Measurements from ENCODE around the gene SLU7. TPM values are rescaled to one million over a fixed set of nuclear protein-coding genes. Genes with fewer than 3 reads are reported as not detected.

Gene SLU7
- total and polyA plus RNA-seq, 7 donors, result 22.4 to 80.3 (median 44.4) TPM

GRCh38 chr5:160423099-160423498 is 4.2 kb upstream of the SLU7 start:
- no peak overlapping the region for H3K27ac ChIP-seq
- no peak overlapping the region for H3K4me3 ChIP-seq
- no peaks in the 10 kb centered on the region for H3K36me3 ChIP-seq
- H3K9me3 ChIP-seq, result no peaks in the 10 kb centered on the region
- no peak for DNase-seq
- WGBS, 2 donors, result 42 to 53% methylated on average over 2 of the region's 2 CpGs
- peaks cover 0 to 19% (median 12%) of the 10 kb centered on the region in 4 donors for H3K4me1 ChIP-seq
- H3K27me3 ChIP-seq, result no peaks in the 10 kb centered on the region
- intact Hi-C loops (cut with DNase I), result no loop called here
- TF ChIP-seq EP300 (IDR thresholded peaks at IDR 0.05), result no peak
- TF ChIP-seq CTCF (IDR thresholded peaks at IDR 0.05), result no peak
- TF ChIP-seq POLR2AphosphoS5 (IDR thresholded peaks at IDR 0.05), result no peak
- no peak for TF ChIP-seq POLR2A (IDR thresholded peaks at IDR 0.05)

DNA sequence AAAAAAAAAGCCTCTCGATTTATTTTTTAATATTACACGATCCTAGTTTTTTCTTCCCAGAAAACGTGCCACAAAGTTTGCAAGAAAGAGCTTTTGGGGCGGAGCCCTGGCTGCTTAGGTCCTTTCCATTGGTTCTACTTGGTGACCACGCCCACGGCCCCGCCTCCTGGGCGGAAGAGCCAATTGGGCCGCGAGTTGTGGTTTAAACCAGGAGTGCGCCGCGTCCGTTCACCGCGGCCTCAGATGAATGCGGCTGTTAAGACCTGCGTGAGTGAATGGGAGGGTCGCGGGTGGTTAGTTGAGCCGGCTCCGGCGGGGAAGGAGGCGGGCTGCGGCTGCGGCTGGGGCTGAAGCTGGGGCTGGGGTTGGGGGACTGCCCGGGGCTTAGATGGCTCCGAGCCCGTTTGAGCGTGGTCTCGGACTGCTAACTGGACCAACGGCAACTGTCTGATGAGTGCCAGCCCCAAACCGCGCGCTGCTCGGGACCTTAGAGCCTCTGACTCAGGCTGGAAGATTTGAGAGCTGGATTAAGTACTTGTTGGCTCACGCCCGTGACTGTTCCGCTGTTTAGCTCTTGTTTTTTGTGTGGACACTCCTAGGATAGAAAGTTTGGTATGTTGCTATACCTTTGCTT is 2.9 kb upstream of the SLU7 start, which contains the start of gene PTTG1:
PTTG1 (plus strand) TSS at position 231 of the 634 bp plus-strand sequence. CDS start 458 bp downstream, outside the sequence.
- H3K9me3 ChIP-seq, result no peaks in the 10 kb centered on the region
- peak within 1 kb of the TSS; percentile 57 to 74 (median 60) for H3K4me3 ChIP-seq
- intact Hi-C loops (cut with DNase I), result no loop called here
- H3K4me1 ChIP-seq, result peaks cover 0 to 33% (median 26%) of the 10 kb centered on the region in 4 donors
- 0 to 1% methylated on average over 39 of the region's 39 CpGs for WGBS, 2 donors
- H3K36me3 ChIP-seq, result no peaks in the 10 kb centered on the region
- TF ChIP-seq POLR2AphosphoS5 (IDR thresholded peaks at IDR 0.05), result peak in 2 of 4 donors; percentile 11 to 86
- TF ChIP-seq CTCF (IDR thresholded peaks at IDR 0.05), result no peak
- H3K27me3 ChIP-seq, result no peaks in the 10 kb centered on the region
- peak within 1 kb of the TSS; percentile 76 to 83 (median 82) for H3K27ac ChIP-seq
- DNase-seq, result peak; percentile 97

DNA sequence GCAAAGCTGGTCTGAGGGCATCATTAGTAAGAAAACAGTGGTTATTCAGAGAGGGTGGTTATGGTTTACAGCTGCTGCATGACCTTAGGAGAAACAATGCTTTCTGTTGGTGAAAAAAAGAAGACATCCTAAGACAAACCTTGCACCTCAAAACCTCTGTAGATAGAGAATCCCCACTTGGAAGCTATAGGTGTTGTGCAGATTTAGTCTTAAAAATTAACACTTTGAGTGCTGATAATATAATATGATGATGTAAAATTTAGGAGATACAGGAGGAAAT is 1.4 kb upstream of the SLU7 start:
- H3K27me3 ChIP-seq, result no peaks in the 10 kb centered on the region
- H3K4me3 ChIP-seq, result no peak overlapping the region
- peaks cover 0 to under 1% (median 0%) of the 10 kb centered on the region in 4 donors for H3K36me3 ChIP-seq
- no peak for DNase-seq
- peak overlapping the region in 2 of 4 donors; percentile 89 to 90 for H3K27ac ChIP-seq
- no peaks in the 10 kb centered on the region for H3K9me3 ChIP-seq
- intact Hi-C loops (cut with DNase I), result no loop called here
- H3K4me1 ChIP-seq, result peaks cover 0 to 40% (median 32%) of the 10 kb centered on the region in 4 donors
- no peak for TF ChIP-seq EP300 (IDR thresholded peaks at IDR 0.05)
- TF ChIP-seq POLR2AphosphoS5 (IDR thresholded peaks at IDR 0.05), result no peak
- TF ChIP-seq POLR2A (IDR thresholded peaks at IDR 0.05), result no peak
- no peak for TF ChIP-seq CTCF (IDR thresholded peaks at IDR 0.05)

DNA sequence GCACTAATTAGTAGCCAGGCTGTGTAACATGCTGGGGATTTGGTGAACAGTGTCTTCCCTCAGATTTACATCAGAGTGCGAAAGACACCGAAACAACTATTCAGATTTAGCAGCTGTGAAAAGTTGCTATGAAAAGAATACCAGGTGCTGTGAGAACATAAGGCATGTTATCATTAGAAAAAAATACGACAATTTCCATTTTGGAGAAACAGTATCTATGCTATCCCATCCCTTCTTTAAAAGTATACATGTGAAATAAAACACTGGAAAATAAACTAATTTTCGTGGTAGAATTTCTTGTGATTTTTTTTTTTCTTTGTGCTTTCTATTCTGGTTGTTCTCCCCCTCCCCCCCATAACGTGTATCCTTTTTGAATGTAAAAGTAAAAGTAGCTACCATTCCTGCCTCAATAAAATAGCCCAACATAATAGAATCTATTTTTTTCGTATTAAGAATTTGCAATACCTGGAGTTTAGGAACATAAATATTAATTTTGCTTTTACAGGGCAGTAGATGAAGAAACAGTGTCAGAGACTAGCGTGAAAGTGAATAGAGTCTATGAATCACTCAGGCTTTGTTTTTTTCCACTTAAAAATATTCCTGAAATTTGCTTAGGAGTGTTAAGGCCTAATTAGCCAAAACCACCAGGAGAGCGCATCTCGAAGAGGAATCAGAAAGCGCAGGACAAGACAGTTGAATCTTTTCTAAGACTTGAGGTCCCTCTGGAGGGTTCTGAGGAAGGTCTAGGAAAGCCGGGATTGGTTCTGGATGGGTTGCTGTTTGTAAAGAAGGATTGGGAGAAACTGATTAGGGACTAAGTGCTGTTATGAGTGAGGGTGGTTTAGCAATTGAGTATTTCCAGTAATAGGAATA is 813 bp upstream of the SLU7 start:
- intact Hi-C loops (cut with DNase I), result loop anchor here (5.0 kb wide), 1 partner anchor 302 kb away; the partner anchor contains the start of gene PWWP2A
- peak overlapping the region; percentile 88 to 90 (median 88) for H3K27ac ChIP-seq
- WGBS, 2 donors, result 39 to 42% methylated on average over 11 of the region's 11 CpGs

More for the DNA sequence above, 813 bp upstream of the SLU7 start:
- TF ChIP-seq EP300 (IDR thresholded peaks at IDR 0.05) (no peak), CTCF (IDR thresholded peaks at IDR 0.05) (no peak), POLR2AphosphoS5 (IDR thresholded peaks at IDR 0.05) (no peak), POLR2A (IDR thresholded peaks at IDR 0.05) (no peak)
- no peaks in the 10 kb centered on the region for H3K27me3 ChIP-seq
- H3K4me3 ChIP-seq, result peak overlapping the region; percentile 76 to 91 (median 88)
- DNase-seq, result no peak
- peaks cover 0 to 6% (median 0%) of the 10 kb centered on the region in 4 donors for H3K36me3 ChIP-seq
- no peaks in the 10 kb centered on the region for H3K9me3 ChIP-seq
- H3K4me1 ChIP-seq, result peaks cover 0 to 40% (median 32%) of the 10 kb centered on the region in 4 donors
